ENCODE results near the gene RPTOR.

RPTOR gene

DNA sequence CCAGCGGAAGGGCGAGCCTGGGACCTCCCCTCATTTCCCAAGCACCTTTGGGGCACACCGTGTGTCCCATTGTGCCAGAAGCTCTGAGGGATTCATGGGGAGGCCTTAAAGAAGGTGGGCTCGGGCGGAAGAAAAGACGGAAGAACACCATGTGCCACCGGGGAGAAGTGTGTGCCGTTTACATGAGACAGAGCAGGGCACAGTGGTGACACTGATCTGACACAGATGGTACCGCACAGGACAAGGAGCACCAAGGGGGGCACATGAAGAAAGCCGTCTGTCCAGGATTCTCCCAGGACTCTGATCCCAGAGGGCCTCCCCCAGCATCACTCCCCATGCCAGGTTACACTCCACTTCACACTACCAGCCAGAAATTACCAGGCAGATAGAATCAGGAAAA lies 318.3 kb downstream of the RPTOR start:
- H3K9me3 ChIP-seq (ENCODE audit: control insufficient read depth in 1 of 2, low read length in 2 of 2): no peaks in the 10 kb centered on the region
- H3K27ac ChIP-seq (ENCODE audit: low read depth, low read length): no peak overlapping the region
- peaks cover 7 to 10% of the 10 kb centered on the region in 2 donors for H3K4me1 ChIP-seq (ENCODE audit: control insufficient read depth in 1 of 2, insufficient read depth in 2 of 2, low read length in 2 of 2)
- no peaks in the 10 kb centered on the region for H3K27me3 ChIP-seq (ENCODE audit: control insufficient read depth in 1 of 2, insufficient read depth in 2 of 2, low read length in 2 of 2)
- H3K4me3 ChIP-seq (ENCODE audit: low read depth in 1 of 2, low read length in 2 of 2): no peak overlapping the region
- no peak overlapping the region for H3K9ac ChIP-seq (ENCODE audit: low read depth in 1 of 2, low read length in 2 of 2)
- H3K36me3 ChIP-seq (ENCODE audit: control insufficient read depth in 1 of 2, insufficient read depth in 2 of 2, low read length in 2 of 2): no peaks in the 10 kb centered on the region

GRCh38 chr17:80863626-80864025 lies 319.0 kb downstream of the RPTOR start:
- Histone ChIP-seq H3K27me3 (ENCODE audit: control insufficient read depth in 1 of 2, insufficient read depth in 2 of 2, low read length in 2 of 2) (no peaks in the 10 kb centered on the region), H3K27ac (ENCODE audit: low read depth, low read length) (no peak overlapping the region), H3K9me3 (ENCODE audit: control insufficient read depth in 1 of 2, low read length in 2 of 2) (no peaks in the 10 kb centered on the region), H3K4me1 (ENCODE audit: control insufficient read depth in 1 of 2, insufficient read depth in 2 of 2, low read length in 2 of 2) (peaks cover 7 to 10% of the 10 kb centered on the region in 2 donors), H3K36me3 (ENCODE audit: control insufficient read depth in 1 of 2, insufficient read depth in 2 of 2, low read length in 2 of 2) (peaks cover 0 to 3% of the 10 kb centered on the region in 2 donors), H3K4me3 (ENCODE audit: low read depth in 1 of 2, low read length in 2 of 2) (no peak overlapping the region), H3K9ac (ENCODE audit: low read depth in 1 of 2, low read length in 2 of 2) (no peak overlapping the region)

GRCh38 chr17:80864751-80865150 lies 320.1 kb downstream of the RPTOR start:
- H3K4me1 ChIP-seq (ENCODE audit: control insufficient read depth in 1 of 2, insufficient read depth in 2 of 2, low read length in 2 of 2): peaks cover 0 to 5% of the 10 kb centered on the region in 2 donors
- H3K9ac ChIP-seq (ENCODE audit: low read depth in 1 of 2, low read length in 2 of 2): no peak overlapping the region
- no peaks in the 10 kb centered on the region for H3K27me3 ChIP-seq (ENCODE audit: control insufficient read depth in 1 of 2, insufficient read depth in 2 of 2, low read length in 2 of 2)
- no peaks in the 10 kb centered on the region for H3K9me3 ChIP-seq (ENCODE audit: control insufficient read depth in 1 of 2, low read length in 2 of 2)
- H3K36me3 ChIP-seq (ENCODE audit: control insufficient read depth in 1 of 2, insufficient read depth in 2 of 2, low read length in 2 of 2): peaks cover 0 to 3% of the 10 kb centered on the region in 2 donors
- H3K4me3 ChIP-seq (ENCODE audit: low read depth in 1 of 2, low read length in 2 of 2): no peak overlapping the region
- H3K27ac ChIP-seq (ENCODE audit: low read depth, low read length): no peak overlapping the region

GRCh38 chr17:80866050-80866793 lies 321.6 kb downstream of the RPTOR start:
- Histone ChIP-seq H3K27me3 (ENCODE audit: control insufficient read depth in 1 of 2, insufficient read depth in 2 of 2, low read length in 2 of 2) (no peaks in the 10 kb centered on the region), H3K9me3 (ENCODE audit: control insufficient read depth in 1 of 2, low read length in 2 of 2) (no peaks in the 10 kb centered on the region), H3K4me1 (ENCODE audit: control insufficient read depth in 1 of 2, insufficient read depth in 2 of 2, low read length in 2 of 2) (no peaks in the 10 kb centered on the region), H3K27ac (ENCODE audit: low read depth, low read length) (no peak overlapping the region), H3K4me3 (ENCODE audit: low read depth in 1 of 2, low read length in 2 of 2) (no peak overlapping the region), H3K9ac (ENCODE audit: low read depth in 1 of 2, low read length in 2 of 2) (no peak overlapping the region), H3K36me3 (ENCODE audit: control insufficient read depth in 1 of 2, insufficient read depth in 2 of 2, low read length in 2 of 2) (peaks cover 0 to 3% of the 10 kb centered on the region in 2 donors)

DNA sequence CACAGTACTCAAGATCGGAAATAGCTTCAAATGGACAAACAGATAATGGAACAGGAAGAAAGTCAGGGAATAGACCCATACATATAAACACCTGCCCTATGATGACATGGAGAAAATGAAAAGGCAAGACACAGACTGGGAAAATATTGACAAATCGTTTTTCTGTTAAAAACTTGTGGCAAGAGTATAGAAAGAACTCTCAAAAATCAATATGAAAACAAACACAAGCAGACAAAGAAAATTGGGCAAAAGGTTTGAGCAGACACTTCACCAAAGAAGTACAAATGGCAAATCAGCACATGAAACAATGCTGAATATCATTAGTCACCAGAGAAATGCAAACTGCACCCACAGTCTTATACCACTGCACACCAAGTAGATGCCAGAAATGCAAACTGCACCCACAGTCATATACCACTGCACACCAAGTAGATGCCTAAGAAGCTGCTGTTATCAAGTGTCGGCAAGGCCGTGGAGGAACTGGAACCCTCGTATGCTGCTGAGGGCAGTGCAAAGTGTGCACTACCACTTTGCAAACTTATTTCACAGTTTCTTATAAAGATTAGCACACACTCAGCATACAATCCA lies 323.5 kb downstream of the RPTOR start:
- Histone ChIP-seq H3K9me3 (ENCODE audit: control insufficient read depth in 1 of 2, low read length in 2 of 2) (no peaks in the 10 kb centered on the region), H3K4me1 (ENCODE audit: control insufficient read depth in 1 of 2, insufficient read depth in 2 of 2, low read length in 2 of 2) (peaks cover 0 to 8% of the 10 kb centered on the region in 2 donors), H3K36me3 (ENCODE audit: control insufficient read depth in 1 of 2, insufficient read depth in 2 of 2, low read length in 2 of 2) (peaks cover 0 to 3% of the 10 kb centered on the region in 2 donors), H3K9ac (ENCODE audit: low read depth in 1 of 2, low read length in 2 of 2) (no peak overlapping the region), H3K4me3 (ENCODE audit: low read depth in 1 of 2, low read length in 2 of 2) (no peak overlapping the region), H3K27ac (ENCODE audit: low read depth, low read length) (no peak overlapping the region), H3K27me3 (ENCODE audit: control insufficient read depth in 1 of 2, insufficient read depth in 2 of 2, low read length in 2 of 2) (no peaks in the 10 kb centered on the region)

DNA sequence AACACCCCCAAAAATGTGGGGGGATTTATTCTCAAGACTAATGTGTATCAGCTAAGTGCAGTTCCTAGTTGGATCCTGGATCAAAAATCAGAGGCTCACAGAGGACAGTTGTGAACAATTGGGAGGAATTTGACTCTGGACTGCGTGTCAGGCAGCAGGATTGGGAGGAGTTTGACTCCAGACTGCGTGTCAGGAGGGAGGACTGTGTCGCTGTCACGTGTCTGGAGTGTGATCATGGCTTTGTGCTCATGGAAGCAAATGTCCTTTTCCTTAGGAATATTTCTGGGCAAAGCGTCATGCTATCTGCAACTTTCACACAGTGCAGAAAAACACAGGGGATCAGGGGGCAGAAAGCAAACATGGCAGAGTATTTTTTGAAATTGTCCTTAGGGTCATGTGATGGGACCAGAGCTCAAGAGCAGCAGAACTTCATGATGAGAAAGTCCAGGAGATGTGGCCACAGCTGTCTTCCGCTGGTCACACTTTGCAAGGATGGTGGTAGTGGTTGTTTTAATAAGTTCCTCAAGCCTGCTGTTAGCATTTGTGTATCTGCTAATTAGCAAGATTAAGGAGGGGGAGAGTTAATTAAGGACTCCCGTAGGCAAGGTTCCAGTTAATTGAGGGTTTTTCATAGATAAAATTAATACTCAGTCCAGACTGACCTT lies 325.0 kb downstream of the RPTOR start:
- peaks cover 0 to 8% of the 10 kb centered on the region in 2 donors for H3K4me1 ChIP-seq (ENCODE audit: control insufficient read depth in 1 of 2, insufficient read depth in 2 of 2, low read length in 2 of 2)
- no peaks in the 10 kb centered on the region for H3K27me3 ChIP-seq (ENCODE audit: control insufficient read depth in 1 of 2, insufficient read depth in 2 of 2, low read length in 2 of 2)
- H3K4me3 ChIP-seq (ENCODE audit: low read depth in 1 of 2, low read length in 2 of 2): no peak overlapping the region
- no peak overlapping the region for H3K9ac ChIP-seq (ENCODE audit: low read depth in 1 of 2, low read length in 2 of 2)
- peaks cover 2 to 3% of the 10 kb centered on the region in 2 donors for H3K36me3 ChIP-seq (ENCODE audit: control insufficient read depth in 1 of 2, insufficient read depth in 2 of 2, low read length in 2 of 2)
- no peak overlapping the region for H3K27ac ChIP-seq (ENCODE audit: low read depth, low read length)
- H3K9me3 ChIP-seq (ENCODE audit: control insufficient read depth in 1 of 2, low read length in 2 of 2): no peaks in the 10 kb centered on the region

DNA sequence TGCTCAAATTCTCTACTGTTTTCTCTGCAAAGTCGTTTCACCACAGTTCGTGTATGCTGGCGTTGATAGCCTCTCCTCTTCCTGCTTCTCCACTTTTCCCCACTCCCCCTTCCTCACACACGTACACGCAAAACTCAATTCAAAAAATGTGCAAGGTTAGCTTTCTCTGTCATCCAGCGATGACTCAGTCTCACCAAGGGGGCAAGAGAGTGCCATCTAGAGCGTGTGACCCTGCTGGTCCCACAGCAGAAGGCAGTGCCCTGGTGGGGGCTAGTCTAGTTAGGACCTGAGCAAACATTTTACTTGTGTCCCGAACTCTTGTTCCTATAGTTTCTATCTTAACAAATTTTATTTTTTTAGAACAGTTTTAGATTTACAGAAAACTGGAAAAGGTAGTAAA lies 325.8 kb downstream of the RPTOR start:
- H3K9ac ChIP-seq (ENCODE audit: low read depth in 1 of 2, low read length in 2 of 2): no peak overlapping the region
- peaks cover 0 to 8% of the 10 kb centered on the region in 2 donors for H3K4me1 ChIP-seq (ENCODE audit: control insufficient read depth in 1 of 2, insufficient read depth in 2 of 2, low read length in 2 of 2)
- no peaks in the 10 kb centered on the region for H3K9me3 ChIP-seq (ENCODE audit: control insufficient read depth in 1 of 2, low read length in 2 of 2)
- H3K27me3 ChIP-seq (ENCODE audit: control insufficient read depth in 1 of 2, insufficient read depth in 2 of 2, low read length in 2 of 2): no peaks in the 10 kb centered on the region
- peaks cover 2 to 3% of the 10 kb centered on the region in 2 donors for H3K36me3 ChIP-seq (ENCODE audit: control insufficient read depth in 1 of 2, insufficient read depth in 2 of 2, low read length in 2 of 2)
- H3K27ac ChIP-seq (ENCODE audit: low read depth, low read length): no peak overlapping the region
- no peak overlapping the region for H3K4me3 ChIP-seq (ENCODE audit: low read depth in 1 of 2, low read length in 2 of 2)

DNA sequence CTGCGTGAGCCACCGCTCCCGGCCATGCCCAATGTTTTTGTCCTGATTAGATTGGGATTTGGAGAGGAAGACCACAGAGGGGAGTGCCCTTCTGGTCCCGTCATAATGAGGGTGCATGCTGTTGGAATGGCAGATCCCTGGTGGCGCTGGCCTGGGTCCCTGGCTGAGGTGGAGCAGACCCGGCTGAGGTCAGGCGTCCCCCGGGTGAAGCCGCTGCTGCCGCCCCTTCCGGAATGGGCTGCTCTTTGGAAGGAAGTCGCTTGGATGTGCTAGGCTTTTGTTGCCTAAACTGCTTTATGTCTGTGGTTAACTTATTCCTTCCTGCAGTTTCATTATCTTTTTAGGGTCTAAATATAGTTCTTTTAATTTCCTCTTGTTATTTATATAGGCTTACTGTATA lies 326.7 kb downstream of the RPTOR start:
- Histone ChIP-seq H3K27me3 (ENCODE audit: control insufficient read depth in 1 of 2, insufficient read depth in 2 of 2, low read length in 2 of 2) (no peaks in the 10 kb centered on the region), H3K4me1 (ENCODE audit: control insufficient read depth in 1 of 2, insufficient read depth in 2 of 2, low read length in 2 of 2) (peaks cover 0 to 8% of the 10 kb centered on the region in 2 donors), H3K4me3 (ENCODE audit: low read depth in 1 of 2, low read length in 2 of 2) (no peak overlapping the region), H3K9me3 (ENCODE audit: control insufficient read depth in 1 of 2, low read length in 2 of 2) (no peaks in the 10 kb centered on the region), H3K36me3 (ENCODE audit: control insufficient read depth in 1 of 2, insufficient read depth in 2 of 2, low read length in 2 of 2) (peaks cover 2 to 3% of the 10 kb centered on the region in 2 donors), H3K27ac (ENCODE audit: low read depth, low read length) (no peak overlapping the region), H3K9ac (ENCODE audit: low read depth in 1 of 2, low read length in 2 of 2) (no peak overlapping the region)

DNA sequence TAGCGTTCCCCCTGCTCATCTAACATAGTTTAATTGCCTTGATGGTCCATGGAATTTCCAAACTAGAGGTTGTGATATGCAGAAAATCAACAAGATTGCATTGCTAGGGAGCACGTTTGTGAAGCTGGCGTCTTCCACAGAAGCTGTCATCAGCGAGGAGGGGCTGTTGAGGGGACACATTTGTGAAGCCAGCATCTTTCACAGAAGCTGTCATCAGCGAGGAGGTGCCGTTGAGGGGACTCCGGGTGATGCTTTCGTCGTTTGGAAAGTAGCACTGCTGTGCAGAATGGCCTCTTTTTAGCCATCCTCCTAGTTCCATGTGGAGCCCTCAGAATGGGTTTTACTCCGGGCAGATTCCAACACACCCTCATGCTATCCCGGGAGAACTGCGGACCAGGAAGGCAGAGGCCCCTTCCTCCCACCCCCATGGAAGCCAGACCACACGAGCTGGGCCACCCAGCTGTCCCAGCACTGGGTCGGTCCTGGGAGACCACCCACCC lies 327.4 kb downstream of the RPTOR start:
- Histone ChIP-seq H3K9me3 (ENCODE audit: control insufficient read depth in 1 of 2, low read length in 2 of 2) (no peaks in the 10 kb centered on the region), H3K27ac (ENCODE audit: low read depth, low read length) (no peak overlapping the region), H3K36me3 (ENCODE audit: control insufficient read depth in 1 of 2, insufficient read depth in 2 of 2, low read length in 2 of 2) (peaks cover 2 to 3% of the 10 kb centered on the region in 2 donors), H3K27me3 (ENCODE audit: control insufficient read depth in 1 of 2, insufficient read depth in 2 of 2, low read length in 2 of 2) (no peaks in the 10 kb centered on the region), H3K9ac (ENCODE audit: low read depth in 1 of 2, low read length in 2 of 2) (no peak overlapping the region), H3K4me3 (ENCODE audit: low read depth in 1 of 2, low read length in 2 of 2) (no peak overlapping the region), H3K4me1 (ENCODE audit: control insufficient read depth in 1 of 2, insufficient read depth in 2 of 2, low read length in 2 of 2) (peaks cover 0 to 8% of the 10 kb centered on the region in 2 donors)
